Endodermal cell (in vitro differentiated cells): ENCODE data around the gene PCGF6. TPM values are rescaled to one million over a fixed set of nuclear protein-coding genes. Genes with fewer than 3 reads are reported as not detected.

Source experiments
- DNase-seq: peaks from one replicate; pipeline ENCODE4 v3.0.0-alpha.2; 2017
- H3K27ac ChIP-seq: 2 replicates; pipeline ENCODE4 v1.5.1; 2013; ENCODE audit warnings: mild to moderate bottlenecking, low read depth, low read length, moderate library complexity
- H3K27me3 ChIP-seq: 2 replicates; pipeline ENCODE4 v1.6.1; 2013; ENCODE audit warnings: mild to moderate bottlenecking, low read length, moderate library complexity; ENCODE audit not compliant: insufficient read depth, control insufficient read depth, poor library complexity, severe bottlenecking
- H3K36me3 ChIP-seq: 2 replicates; pipeline ENCODE4 v1.7.0; 2013; ENCODE audit warnings: mild to moderate bottlenecking, low read length, moderate library complexity; ENCODE audit not compliant: control insufficient read depth, insufficient read depth
- H3K4me1 ChIP-seq: one replicate; pipeline ENCODE4 v1.7.0; 2013; ENCODE audit warnings: low read length; ENCODE audit not compliant: control insufficient read depth, insufficient read depth
- H3K4me3 ChIP-seq: 2 replicates; pipeline ENCODE4 v1.5.1; 2013; ENCODE audit warnings: mild to moderate bottlenecking, low read length, moderate library complexity
- H3K9ac ChIP-seq: 2 replicates; pipeline ENCODE4 v1.6.1; 2013; ENCODE audit warnings: mild to moderate bottlenecking, low read length, moderate library complexity; ENCODE audit not compliant: poor library complexity, severe bottlenecking; ENCODE audit errors: extremely low read depth
- H3K9me3 ChIP-seq: 2 replicates; pipeline ENCODE4 v1.6.1; 2013; ENCODE audit warnings: mild to moderate bottlenecking, low read length, moderate library complexity; ENCODE audit not compliant: control insufficient read depth
- H3K27ac Mint-ChIP-seq: 2 replicates; pipeline ENCODE4 v1.8.0; 2020; ENCODE audit warnings: mixed read lengths
- H3K27me3 Mint-ChIP-seq: 2 replicates; pipeline ENCODE4 v1.8.0; 2021; ENCODE audit warnings: mild to moderate bottlenecking, mixed read lengths; ENCODE audit not compliant: insufficient read depth
- H3K36me3 Mint-ChIP-seq: 2 replicates; pipeline ENCODE4 v1.8.0; 2020; ENCODE audit warnings: low read depth, mixed read lengths
- H3K4me1 Mint-ChIP-seq: 2 replicates; pipeline ENCODE4 v1.8.0; 2020; ENCODE audit warnings: mixed read lengths
- H3K4me3 Mint-ChIP-seq: 2 replicates; pipeline ENCODE4 v1.8.0; 2020; ENCODE audit warnings: mild to moderate bottlenecking, moderate library complexity, mixed read lengths
- H3K9me3 Mint-ChIP-seq: 2 replicates; pipeline ENCODE4 v1.8.0; 2020; ENCODE audit warnings: mild to moderate bottlenecking, mixed read lengths
- WGBS, 2 experiments: methylation state at CpG; one replicate each; pipeline versions ENCODE4 v1.1.5 to v1.1.7; 2013; ENCODE audit warnings: missing lambda C conversion rate in 2 of 2, mixed read lengths in 1 of 2; ENCODE audit not compliant: insufficient coverage in 1 of 2, insufficient read length in 1 of 2; 5-methylcytosine and 5-hydroxymethylcytosine counted together
- microRNA-seq: library from miRNA; unstranded; fragments of <30 nt; microRNA quantifications from one replicate; pipeline ENCODE4 v1.2.0, GENCODE V29; 2020; ENCODE audit warnings: borderline microRNAs expressed
- total RNA-seq, 2 donors: library from RNA; stranded (reverse); fragmentation: NEBNext Ultra II Directional in 1 of 2; extraction: Animal tissue kit (Norgen Biotek cat#: 25700) in 1 of 2; gene quantifications; 2 replicates in 1 of 2; 3 replicates in 1 of 2; pipeline ENCODE4 v1.2.1, GENCODE V29; 2021
- TF ChIP-seq, protein P1 (sequence below): fragments of 200-600 bp; sonication (generic); conservative IDR thresholded peaks from 2 replicates; pipeline ENCODE4 v1.5.0; 2021; ENCODE audit warnings: antibody characterized with exemption, mild to moderate bottlenecking

PCGF6 gene
- total RNA-seq, 2 donors from 2014 or later = 18.9 to 20.5 TPM

DNA sequence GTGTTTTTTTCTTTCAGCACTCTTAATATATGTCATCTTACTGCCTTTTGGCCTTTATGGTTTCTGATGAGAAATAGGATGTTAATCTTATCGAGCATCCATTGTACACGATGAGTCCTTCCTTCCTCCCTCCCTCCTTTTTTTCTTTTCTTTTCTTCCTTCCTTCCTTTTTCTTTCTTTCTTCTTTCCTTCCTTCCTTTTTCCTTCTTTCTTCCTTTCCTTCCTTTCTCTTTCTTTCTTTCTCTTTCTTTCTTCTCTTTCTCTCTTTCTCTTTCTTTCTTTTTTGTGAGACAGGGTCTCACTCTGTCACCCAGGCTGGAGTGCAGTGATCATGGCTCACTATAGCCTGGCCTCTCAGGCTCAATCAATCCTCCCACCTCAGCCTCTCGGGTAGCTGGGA, 96.8 kb downstream of the PCGF6 start:
- Histone ChIP-seq H3K9ac (no peak overlapping the region), H3K9me3 (no peaks in the 10 kb centered on the region), H3K27ac (no peak overlapping the region), H3K4me1 (no peaks in the 10 kb centered on the region), H3K4me3 (no peak overlapping the region), H3K27me3 (no peaks in the 10 kb centered on the region), H3K36me3 (no peaks in the 10 kb centered on the region)
- no peak overlapping the region for H3K27ac Mint-ChIP-seq
- no peak for DNase-seq
- H3K27me3 Mint-ChIP-seq = no peaks in the 10 kb centered on the region
- peaks cover 17% of the 10 kb centered on the region for H3K9me3 Mint-ChIP-seq
- no peak overlapping the region for H3K4me3 Mint-ChIP-seq
- H3K36me3 Mint-ChIP-seq = no peaks in the 10 kb centered on the region
- WGBS, 2 experiments = 89 to 90% methylated on average over 2 to 3 of the region's 3 CpGs
- H3K4me1 Mint-ChIP-seq = peaks cover 10% of the 10 kb centered on the region
- TF ChIP-seq, protein P1, sequence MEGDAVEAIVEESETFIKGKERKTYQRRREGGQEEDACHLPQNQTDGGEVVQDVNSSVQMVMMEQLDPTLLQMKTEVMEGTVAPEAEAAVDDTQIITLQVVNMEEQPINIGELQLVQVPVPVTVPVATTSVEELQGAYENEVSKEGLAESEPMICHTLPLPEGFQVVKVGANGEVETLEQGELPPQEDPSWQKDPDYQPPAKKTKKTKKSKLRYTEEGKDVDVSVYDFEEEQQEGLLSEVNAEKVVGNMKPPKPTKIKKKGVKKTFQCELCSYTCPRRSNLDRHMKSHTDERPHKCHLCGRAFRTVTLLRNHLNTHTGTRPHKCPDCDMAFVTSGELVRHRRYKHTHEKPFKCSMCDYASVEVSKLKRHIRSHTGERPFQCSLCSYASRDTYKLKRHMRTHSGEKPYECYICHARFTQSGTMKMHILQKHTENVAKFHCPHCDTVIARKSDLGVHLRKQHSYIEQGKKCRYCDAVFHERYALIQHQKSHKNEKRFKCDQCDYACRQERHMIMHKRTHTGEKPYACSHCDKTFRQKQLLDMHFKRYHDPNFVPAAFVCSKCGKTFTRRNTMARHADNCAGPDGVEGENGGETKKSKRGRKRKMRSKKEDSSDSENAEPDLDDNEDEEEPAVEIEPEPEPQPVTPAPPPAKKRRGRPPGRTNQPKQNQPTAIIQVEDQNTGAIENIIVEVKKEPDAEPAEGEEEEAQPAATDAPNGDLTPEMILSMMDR = no peak

Small RNA genes within 50 kb of the gene (microRNA-seq; reads per million reads assigned to microRNA genes)
- 260 reads per million, percentile 84 among the genes with 10 or more reads in this experiment for gene MIR1307

Other genes with a start within 250 kb of the PCGF6 start
- gene NT5C2, start 157.9 kb downstream of the PCGF6 start, total RNA-seq = 100 to 1,000 TPM; 122 to 148 TPM
- gene RPEL1, start 105.3 kb downstream of the PCGF6 start, total RNA-seq = not detected
- gene INA, start 74.0 kb downstream of the PCGF6 start, total RNA-seq = 1 to 10 TPM; 3.3 to 3.4 TPM
- 10 to 100 TPM in 1 of 2 donors, 1 to 10 TPM in 1; 8.4 to 10.1 TPM for gene TAF5, start 16.8 kb upstream of the PCGF6 start, total RNA-seq
- 100 to 1,000 TPM; 360 to 396 TPM for gene ATP5MK, start 45.3 kb upstream of the PCGF6 start, total RNA-seq
- gene PDCD11, start 45.5 kb upstream of the PCGF6 start, total RNA-seq = 10 to 100 TPM; 62.3 to 65.8 TPM
- 1 to 10 TPM; 1.0 to 3.1 TPM for gene CALHM2, start 101.2 kb upstream of the PCGF6 start, total RNA-seq
- not detected for gene CALHM1, start 107.8 kb upstream of the PCGF6 start, total RNA-seq
- gene CALHM3, start 128.1 kb upstream of the PCGF6 start, total RNA-seq = not detected
- gene NEURL1, start 142.6 kb upstream of the PCGF6 start, total RNA-seq = under 1 TPM; 0.37 to 0.38 TPM